C4-2B (cell line): Measurements from ENCODE around the gene LCN15.

ENCODE experiments used
- ZFX ChIP-seq: fragments of 450-650 bp; IDR thresholded peaks from 2 replicates; pipeline ENCODE4 v1.6.1; 2017
- TF ChIP-seq, protein P1 (sequence below): fragments of 450-650 bp; conservative IDR thresholded peaks from 2 replicates; pipeline ENCODE4 v1.5.1; 2017; ENCODE audit warnings: mild to moderate bottlenecking

- TF ChIP-seq ZFX, result no peak
- TF ChIP-seq, protein P1, sequence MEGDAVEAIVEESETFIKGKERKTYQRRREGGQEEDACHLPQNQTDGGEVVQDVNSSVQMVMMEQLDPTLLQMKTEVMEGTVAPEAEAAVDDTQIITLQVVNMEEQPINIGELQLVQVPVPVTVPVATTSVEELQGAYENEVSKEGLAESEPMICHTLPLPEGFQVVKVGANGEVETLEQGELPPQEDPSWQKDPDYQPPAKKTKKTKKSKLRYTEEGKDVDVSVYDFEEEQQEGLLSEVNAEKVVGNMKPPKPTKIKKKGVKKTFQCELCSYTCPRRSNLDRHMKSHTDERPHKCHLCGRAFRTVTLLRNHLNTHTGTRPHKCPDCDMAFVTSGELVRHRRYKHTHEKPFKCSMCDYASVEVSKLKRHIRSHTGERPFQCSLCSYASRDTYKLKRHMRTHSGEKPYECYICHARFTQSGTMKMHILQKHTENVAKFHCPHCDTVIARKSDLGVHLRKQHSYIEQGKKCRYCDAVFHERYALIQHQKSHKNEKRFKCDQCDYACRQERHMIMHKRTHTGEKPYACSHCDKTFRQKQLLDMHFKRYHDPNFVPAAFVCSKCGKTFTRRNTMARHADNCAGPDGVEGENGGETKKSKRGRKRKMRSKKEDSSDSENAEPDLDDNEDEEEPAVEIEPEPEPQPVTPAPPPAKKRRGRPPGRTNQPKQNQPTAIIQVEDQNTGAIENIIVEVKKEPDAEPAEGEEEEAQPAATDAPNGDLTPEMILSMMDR, result no peak
These were observed 15.4 kb downstream of the LCN15 start for GRCh38 chr9:136748666-136749611.
